Measurements from ENCODE around the gene SASS6. TPM values are rescaled to one million over a fixed set of nuclear protein-coding genes. Genes with fewer than 3 reads are reported as not detected.

SASS6 gene
- total and polyA plus RNA-seq, 9 of the 15 experiments (the other 6 are each of a cell fraction or from before 2014, with no cell fraction given): 11.6 to 34.1 (median 18.0) TPM

GRCh38 chr1:100065183-100065968 is 67.4 kb downstream of the SASS6 start (continued):
- TF ChIP-seq NFXL1 (CRISPR knock-in tag; IDR thresholded peaks at IDR 0.05): no peak
- peak in 1 of 2 experiments; percentile 66 for TF ChIP-seq AFF1 (IDR thresholded peaks at IDR 0.05; ENCODE audit: low read depth in 1 of 2, partially characterized antibody in 2 of 2)
- no peak for TF ChIP-seq POLR3G (IDR thresholded peaks at IDR 0.05; ENCODE audit: extremely low read depth, insufficient read length, insufficient replicate concordance)
- no peak for TF ChIP-seq MLX (CRISPR knock-in tag; conservative IDR thresholded peaks at IDR 0.05)
- TF ChIP-seq TFAM (CRISPR knock-in tag; conservative IDR thresholded peaks at IDR 0.05): no peak

Measured in K562 (cell line).